Endothelial cell of umbilical vein (primary cell): ENCODE results near the gene WDR47.

Source experiments
- EZH2 ChIP-seq: IDR thresholded peaks from 2 replicates; pipeline ENCODE4 v1.6.1; 2012; ENCODE audit warnings: borderline replicate concordance, low read depth, mild to moderate bottlenecking, moderate library complexity, low read length, inconsistent platforms; ENCODE audit not compliant: severe bottlenecking
- FOS ChIP-seq: IDR thresholded peaks from 2 replicates; pipeline ENCODE4 v1.6.1; 2011; ENCODE audit warnings: mild to moderate bottlenecking, low read length, moderate library complexity, borderline replicate concordance; ENCODE audit not compliant: insufficient read depth
- JUN ChIP-seq: IDR thresholded peaks from 2 replicates; pipeline ENCODE4 v1.6.1; 2011; ENCODE audit warnings: borderline replicate concordance, low read depth; ENCODE audit not compliant: insufficient read length, insufficient read depth
- POLR2A ChIP-seq: IDR thresholded peaks from 2 replicates; pipeline ENCODE4 v1.6.1; 2012; ENCODE audit warnings: low read depth, mild to moderate bottlenecking, control low read depth, low read length
- POLR2AphosphoS5 ChIP-seq: IDR thresholded peaks from 2 replicates; pipeline ENCODE4 v1.6.1; 2012; ENCODE audit warnings: low read depth, mild to moderate bottlenecking, control low read depth, low read length, moderate library complexity; ENCODE audit not compliant: insufficient read depth
- TF ChIP-seq, protein P1 (sequence below), 2 donors: IDR thresholded peaks; 1 replicate in 1 of 2; 2 replicates in 1 of 2; pipeline ENCODE4 v1.5.1; 2011; ENCODE audit warnings: low read length in 2 of 2, mild to moderate bottlenecking in 2 of 2, moderate library complexity in 2 of 2, control low read depth in 1 of 2, inconsistent platforms in 1 of 2, low read depth in 1 of 2; ENCODE audit not compliant: insufficient read depth in 1 of 2; ENCODE audit errors: extremely low read depth in 1 of 2
- TF ChIP-seq, protein P2 (sequence below): IDR thresholded peaks from 2 replicates; pipeline ENCODE4 v1.6.1; 2011; ENCODE audit not compliant: insufficient read depth, insufficient read length

DNA sequence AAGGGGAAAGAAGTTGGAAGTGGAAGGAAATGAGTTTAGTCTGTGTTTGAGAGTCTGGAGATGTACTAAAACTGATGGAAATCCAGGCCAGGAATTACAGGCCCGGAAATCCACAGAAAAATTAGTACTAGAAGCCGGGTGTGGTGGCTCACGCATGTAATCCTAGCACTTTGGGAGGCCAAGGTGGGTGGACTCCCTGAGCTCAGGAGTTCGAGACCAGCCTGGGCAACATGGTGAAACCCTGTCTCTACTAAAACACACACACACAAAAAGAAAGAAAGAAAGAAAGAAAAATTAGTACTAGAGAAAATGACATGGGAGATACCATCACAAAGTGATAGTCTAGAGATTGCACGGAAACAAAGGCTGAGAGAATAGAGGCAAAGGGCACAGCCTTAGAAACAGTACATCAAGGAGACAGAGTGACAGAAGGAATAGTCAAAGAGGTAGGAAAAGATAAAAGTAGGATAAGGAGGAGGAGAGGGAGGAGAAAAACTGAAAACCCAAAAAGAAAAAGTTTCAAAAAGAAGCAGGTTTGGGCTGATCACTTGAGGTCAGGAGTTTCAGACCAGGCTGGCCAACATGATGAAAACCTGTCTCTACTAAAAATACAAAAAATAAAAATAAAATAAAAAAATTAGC, 38.7 kb upstream of the WDR47 start:
- TF ChIP-seq POLR2A: no peak
- no peak for TF ChIP-seq FOS
- TF ChIP-seq, protein P1, sequence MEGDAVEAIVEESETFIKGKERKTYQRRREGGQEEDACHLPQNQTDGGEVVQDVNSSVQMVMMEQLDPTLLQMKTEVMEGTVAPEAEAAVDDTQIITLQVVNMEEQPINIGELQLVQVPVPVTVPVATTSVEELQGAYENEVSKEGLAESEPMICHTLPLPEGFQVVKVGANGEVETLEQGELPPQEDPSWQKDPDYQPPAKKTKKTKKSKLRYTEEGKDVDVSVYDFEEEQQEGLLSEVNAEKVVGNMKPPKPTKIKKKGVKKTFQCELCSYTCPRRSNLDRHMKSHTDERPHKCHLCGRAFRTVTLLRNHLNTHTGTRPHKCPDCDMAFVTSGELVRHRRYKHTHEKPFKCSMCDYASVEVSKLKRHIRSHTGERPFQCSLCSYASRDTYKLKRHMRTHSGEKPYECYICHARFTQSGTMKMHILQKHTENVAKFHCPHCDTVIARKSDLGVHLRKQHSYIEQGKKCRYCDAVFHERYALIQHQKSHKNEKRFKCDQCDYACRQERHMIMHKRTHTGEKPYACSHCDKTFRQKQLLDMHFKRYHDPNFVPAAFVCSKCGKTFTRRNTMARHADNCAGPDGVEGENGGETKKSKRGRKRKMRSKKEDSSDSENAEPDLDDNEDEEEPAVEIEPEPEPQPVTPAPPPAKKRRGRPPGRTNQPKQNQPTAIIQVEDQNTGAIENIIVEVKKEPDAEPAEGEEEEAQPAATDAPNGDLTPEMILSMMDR (IDR thresholded peaks at IDR 0.05; ENCODE audit: extremely low read depth in 1 of 2, insufficient read depth in 1 of 2, low read depth in 1 of 2, low read length in 2 of 2): no peak
- TF ChIP-seq JUN: no peak
- TF ChIP-seq EZH2: no peak
- TF ChIP-seq POLR2AphosphoS5: no peak
- TF ChIP-seq, protein P2, sequence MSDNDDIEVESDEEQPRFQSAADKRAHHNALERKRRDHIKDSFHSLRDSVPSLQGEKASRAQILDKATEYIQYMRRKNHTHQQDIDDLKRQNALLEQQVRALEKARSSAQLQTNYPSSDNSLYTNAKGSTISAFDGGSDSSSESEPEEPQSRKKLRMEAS: no peak
